ENCODE results near the gene CYB5D1.

CYB5D1 gene

GRCh38 chr17:7844292-7845154 lies 13.3 kb upstream of the CYB5D1 start:
- H3K4me1 ChIP-seq: peaks cover 4 to 51% (median 28%) of the 10 kb centered on the region in 4 donors
- TF ChIP-seq CTCF (IDR thresholded peaks at IDR 0.05): no peak
- peak overlapping the region; percentile 89 to 95 for H3K27ac ChIP-seq
- DNase-seq: peak; percentile 93 to 97
- peaks cover 30 to 41% (median 40%) of the 10 kb centered on the region in 3 donors for H3K36me3 ChIP-seq
- peak overlapping the region; percentile 64 to 84 for H3K4me3 ChIP-seq
- intact Hi-C loops (cut with DNase I; ENCODE audit: low total_unique reads): loop anchor here (10.0 kb wide), 1 partner anchor 310 kb away; the partner anchor contains the start of gene PER1
- no peaks in the 10 kb centered on the region for H3K27me3 ChIP-seq
- no peaks in the 10 kb centered on the region for H3K9me3 ChIP-seq

GRCh38 chr17:7845359-7846062 lies 12.3 kb upstream of the CYB5D1 start:
- peaks cover 4 to 48% (median 28%) of the 10 kb centered on the region in 4 donors for H3K4me1 ChIP-seq
- peak overlapping the region; percentile 89 to 95 for H3K27ac ChIP-seq
- H3K36me3 ChIP-seq: peaks cover 40 to 51% (median 50%) of the 10 kb centered on the region in 3 donors
- DNase-seq: peak in 1 of 2 donors; percentile 71
- intact Hi-C loops (cut with DNase I; ENCODE audit: low total_unique reads): loop anchor here (10.0 kb wide), 1 partner anchor 309 kb away; the partner anchor contains the start of gene PER1
- no peaks in the 10 kb centered on the region for H3K27me3 ChIP-seq
- TF ChIP-seq CTCF (IDR thresholded peaks at IDR 0.05): no peak
- no peaks in the 10 kb centered on the region for H3K9me3 ChIP-seq
- peak overlapping the region; percentile 64 to 84 for H3K4me3 ChIP-seq

GRCh38 chr17:7846063-7846735 lies 11.6 kb upstream of the CYB5D1 start:
- peak in 1 of 2 donors; percentile 62 for DNase-seq
- no peak overlapping the region for H3K4me3 ChIP-seq
- intact Hi-C loops (cut with DNase I; ENCODE audit: low total_unique reads): loop anchor here (10.0 kb wide), 1 partner anchor 309 kb away; the partner anchor contains the start of gene PER1

GRCh38 chr17:7846765-7847661 lies 10.8 kb upstream of the CYB5D1 start:
- H3K27ac ChIP-seq: no peak overlapping the region
- peak in 1 of 2 donors; percentile 67 for DNase-seq
- TF ChIP-seq CTCF (IDR thresholded peaks at IDR 0.05): no peak
- H3K4me1 ChIP-seq: peaks cover 0 to 42% (median 26%) of the 10 kb centered on the region in 4 donors
- no peaks in the 10 kb centered on the region for H3K27me3 ChIP-seq
- no peak overlapping the region for H3K4me3 ChIP-seq
- peaks cover 42 to 58% (median 56%) of the 10 kb centered on the region in 3 donors for H3K36me3 ChIP-seq
- intact Hi-C loops (cut with DNase I; ENCODE audit: low total_unique reads): loop anchor here (10.0 kb wide), 1 partner anchor 308 kb away; the partner anchor contains the start of gene PER1
- H3K9me3 ChIP-seq: no peaks in the 10 kb centered on the region

More at GRCh38 chr17:7846063-7846735, 11.6 kb upstream of the CYB5D1 start:
- no peaks in the 10 kb centered on the region for H3K27me3 ChIP-seq
- H3K36me3 ChIP-seq: peaks cover 42 to 57% (median 54%) of the 10 kb centered on the region in 3 donors
- H3K27ac ChIP-seq: peak overlapping the region in 1 of 2 donors; percentile 89
- TF ChIP-seq CTCF (IDR thresholded peaks at IDR 0.05): no peak
- peaks cover 3 to 41% (median 24%) of the 10 kb centered on the region in 4 donors for H3K4me1 ChIP-seq
- H3K9me3 ChIP-seq: no peaks in the 10 kb centered on the region

Measured in tibial artery (tissue), 4 donors.